Right renal cortex interstitium (tissue), 3 donors: Measurements from ENCODE around the gene TMEM184B. TPM values are rescaled to one million over a fixed set of nuclear protein-coding genes. Genes with fewer than 3 reads are reported as not detected.
"Not testable (repeated sequence)": the region's sequence is repeated elsewhere in the genome, so short reads cannot be mapped to it uniquely, and the experiment has no call there.

Experiments
- DNase-seq, 3 donors: peaks; one replicate each; pipeline ENCODE4 v3.0.0-alpha.2; 2013; ENCODE audit warnings: low read depth in 3 of 3, low spot score in 2 of 3
- polyA plus RNA-seq, 3 donors: library from polyadenylated mRNA; unstranded; fragments of 120-200 nt; gene quantifications; one replicate each; pipeline ENCODE4 v1.2.1, GENCODE V29; 2013; ENCODE audit not compliant: insufficient read length in 3 of 3

Gene TMEM184B
- polyA plus RNA-seq, 3 donors = 38.6 to 43.2 (median 39.8) TPM

DNA sequence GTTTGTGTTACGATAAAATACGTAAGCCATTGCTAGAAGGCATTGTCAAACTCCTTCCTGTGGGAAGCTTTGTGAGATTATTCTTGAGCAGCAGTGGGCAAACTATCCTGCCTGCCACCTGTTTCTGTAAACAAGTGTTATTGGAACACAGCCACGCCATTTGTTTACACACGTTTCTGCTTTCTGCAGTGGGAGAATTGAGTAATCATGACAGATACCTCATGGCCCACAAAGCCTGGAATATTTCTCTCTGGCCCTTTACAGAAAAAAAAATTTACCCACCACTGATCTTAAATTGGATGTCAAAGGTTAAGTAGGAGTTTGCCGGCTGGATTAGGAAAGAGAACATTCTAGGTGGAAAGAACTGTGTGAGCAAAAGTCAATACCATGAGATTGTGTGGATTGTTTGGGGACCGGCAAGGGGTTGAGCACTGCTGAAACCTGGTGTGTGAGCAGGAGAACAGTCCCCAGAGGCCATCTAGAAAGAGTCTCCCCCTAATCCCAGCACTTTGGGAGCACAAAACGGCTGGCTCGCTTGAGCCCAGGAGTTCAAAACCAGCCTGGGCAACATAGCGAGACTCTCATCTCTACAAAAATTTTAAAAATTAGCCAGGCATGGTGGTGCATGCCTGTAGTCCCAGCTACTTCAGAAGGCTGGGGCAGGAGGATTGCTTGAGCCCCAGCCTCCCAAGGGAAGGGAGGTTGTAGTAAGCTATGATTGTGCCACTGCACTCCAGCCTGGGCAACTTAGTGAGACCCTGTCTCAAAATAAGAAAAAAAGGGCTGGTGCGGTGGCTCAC is 85.2 kb downstream of the TMEM184B start:
- no peak for DNase-seq

- no peak for DNase-seq
Measured at GRCh38 chr22:38186429-38186828, 86.4 kb downstream of the TMEM184B start.

GRCh38 chr22:38184788-38185187 is 88.0 kb downstream of the TMEM184B start:
- DNase-seq = no peak

GRCh38 chr22:38181453-38182200 is 91.2 kb downstream of the TMEM184B start, which contains the start of gene PLA2G6:
Gene PLA2G6 (minus strand): TSS chr22:38181830. CDS start chr22:38169426, 12,404 bp downstream.
- DNase-seq = peak; percentile 93 to 97 (median 93)

DNA sequence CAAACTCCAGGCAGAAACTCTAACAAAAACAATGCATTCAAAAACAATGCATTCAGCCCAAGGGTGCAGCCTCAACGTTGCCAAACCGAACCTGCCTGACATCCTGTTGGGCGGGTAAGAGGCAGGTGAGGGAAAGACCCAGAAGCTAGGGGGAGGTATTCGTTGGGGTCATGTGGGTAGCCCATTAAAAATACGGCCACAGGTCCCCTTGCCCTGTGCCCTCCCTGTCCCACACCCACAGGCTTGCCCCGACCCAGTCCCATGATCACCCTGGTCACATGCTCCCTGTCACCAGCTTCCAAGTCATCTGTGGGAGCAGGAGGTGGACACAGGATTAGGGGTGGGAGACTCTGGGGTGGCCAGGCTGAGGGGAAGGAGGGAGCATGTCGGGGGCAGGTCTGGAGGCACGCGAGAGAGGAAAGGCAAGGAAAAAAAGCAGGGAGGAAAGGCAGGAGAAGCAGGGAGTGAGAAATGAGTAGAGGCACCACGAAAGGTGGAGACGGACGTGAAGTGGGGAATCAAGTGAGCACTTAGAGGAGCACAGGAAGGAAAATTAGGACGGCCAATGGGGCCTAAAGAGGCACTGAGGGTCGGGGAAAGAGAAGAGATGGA is 91.9 kb downstream of the TMEM184B start:
- no peak for DNase-seq

DNA sequence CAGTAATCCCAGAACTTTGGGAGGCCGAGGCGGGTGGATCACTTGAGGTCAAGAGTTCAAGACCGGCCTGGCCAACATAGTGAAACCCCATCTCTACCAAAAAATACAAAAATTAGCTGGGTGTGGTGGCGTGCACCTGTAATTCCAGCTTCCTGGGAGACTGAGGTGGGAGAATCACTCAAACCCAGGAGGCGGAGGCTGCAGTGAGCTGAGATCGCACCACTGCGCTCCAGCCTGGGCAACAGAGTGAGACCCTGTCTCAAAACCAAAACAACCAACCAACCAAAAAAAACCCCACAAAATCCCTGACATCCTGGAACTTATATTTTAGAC is 94.2 kb downstream of the TMEM184B start:
- not testable (repeated sequence) for DNase-seq

GRCh38 chr22:38177926-38178604 is 94.7 kb downstream of the TMEM184B start:
- no peak for DNase-seq

DNA sequence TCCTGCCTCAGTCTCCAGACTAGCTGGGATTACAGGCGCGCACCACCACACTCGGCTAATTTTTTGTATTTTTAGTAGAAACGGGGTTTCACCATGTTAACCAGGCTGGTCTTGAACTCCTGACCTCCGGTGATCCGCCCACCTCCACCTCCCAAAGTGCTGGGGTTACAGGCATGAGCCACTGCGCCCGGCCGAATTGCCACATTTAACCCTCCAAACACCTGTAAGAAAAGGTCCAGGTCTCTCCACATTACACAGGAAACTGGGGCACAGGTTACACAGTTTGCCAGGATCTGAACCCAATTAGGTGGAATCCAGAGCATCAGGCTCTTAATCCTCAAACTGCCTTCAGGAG is 95.3 kb downstream of the TMEM184B start:
- not testable (repeated sequence) for DNase-seq

DNA sequence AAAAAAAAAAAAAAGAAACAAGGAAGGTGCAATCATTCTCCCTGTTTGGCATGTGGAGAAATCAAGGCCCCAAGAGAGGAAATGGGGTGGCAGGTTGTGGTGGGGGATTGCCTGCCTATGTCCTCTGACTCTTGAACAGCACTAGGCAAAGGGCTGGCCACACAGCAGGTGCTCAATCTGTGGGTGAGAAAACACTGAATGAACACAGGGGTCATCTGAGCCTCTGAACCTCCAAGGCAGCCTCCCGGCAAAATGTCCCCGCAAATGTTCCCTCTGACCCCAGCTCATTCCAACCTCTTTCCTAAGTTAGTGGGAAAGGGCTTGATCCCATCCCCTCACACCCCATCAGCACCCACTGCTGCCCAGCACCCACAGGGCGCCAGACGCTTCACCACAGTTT is 95.8 kb downstream of the TMEM184B start:
- DNase-seq = no peak

GRCh38 chr22:38176170-38176741 is 96.6 kb downstream of the TMEM184B start:
- no peak for DNase-seq

- no peak for DNase-seq
Measured at GRCh38 chr22:38175206-38176118, 97.3 kb downstream of the TMEM184B start.

GRCh38 chr22:38174626-38175025 is 98.2 kb downstream of the TMEM184B start:
- DNase-seq = no peak

- no peak for DNase-seq
Measured at GRCh38 chr22:38173641-38173906, 99.2 kb downstream of the TMEM184B start.

DNA sequence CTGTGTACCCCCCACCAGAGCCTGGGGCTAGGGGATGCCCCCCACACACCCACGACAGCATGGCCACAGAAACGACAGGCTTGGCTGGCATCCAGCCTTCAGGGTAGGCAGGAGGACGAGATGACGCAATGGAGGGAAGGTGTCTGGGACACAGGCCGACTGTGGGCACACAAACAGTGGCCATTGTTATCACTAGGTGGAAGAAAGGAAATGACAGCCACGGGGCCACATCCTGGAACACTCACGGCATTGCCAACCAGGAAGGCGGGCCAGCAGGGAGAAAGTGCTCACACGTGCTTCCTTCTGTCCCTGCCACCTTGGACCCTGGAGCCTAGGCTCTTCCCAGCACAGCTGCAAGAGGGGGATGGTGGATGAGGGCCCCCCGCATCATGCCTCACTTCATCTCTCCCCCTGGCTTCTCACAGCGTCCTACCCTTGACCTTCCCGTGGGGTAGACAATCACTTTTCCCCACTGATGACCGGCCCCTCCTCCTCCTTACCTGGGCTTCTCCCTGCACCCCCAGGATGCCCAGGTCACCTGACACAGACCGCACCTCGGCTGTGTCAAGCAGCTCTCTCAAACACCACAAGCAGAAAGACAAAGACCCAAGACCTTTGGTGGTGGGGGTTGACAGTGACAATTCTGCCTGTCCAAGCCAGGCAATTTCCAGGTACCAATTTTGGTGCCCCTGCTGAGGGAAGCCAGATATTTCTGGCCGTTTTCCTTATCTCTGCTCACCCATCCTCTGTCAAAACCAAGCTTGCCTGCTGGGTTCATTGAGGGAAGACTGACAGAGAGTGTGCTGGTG is 99.8 kb downstream of the TMEM184B start:
- DNase-seq = no peak

GRCh38 chr22:38171927-38172831 is 100.6 kb downstream of the TMEM184B start:
- DNase-seq = no peak

- no peak for DNase-seq
Measured at GRCh38 chr22:38170469-38170868, 102.3 kb downstream of the TMEM184B start.
